GM23338 (cell line): Measurements from ENCODE around the gene LCLAT1. TPM values are rescaled to one million over a fixed set of nuclear protein-coding genes. Genes with fewer than 3 reads are reported as not detected.

Experiments used
- ATAC-seq: fragments of 200-7000 bp; cut with Tn5 transposase; 3 replicates; pipeline ENCODE4 v1.9.1; 2020
- DNase-seq: peaks from one replicate; pipeline ENCODE4 v3.0.0-alpha.2; 2015; ENCODE audit warnings: low spot score
- H2AFZ ChIP-seq: fragments of 200-600 bp; sonication (generic); 2 replicates; pipeline ENCODE4 v1.8.0; 2016; ENCODE audit warnings: antibody characterized with exemption, mild to moderate bottlenecking, moderate library complexity
- H3F3A ChIP-seq: fragments of 200-600 bp; sonication (generic); replicated peaks from 2 replicates; pipeline ENCODE4 v1.8.0; 2017; ENCODE audit warnings: antibody characterized with exemption, mixed run types, low read depth
- H3K27ac ChIP-seq: fragments of 200-600 bp; sonication (generic); 2 replicates; pipeline ENCODE4 v1.6.1; 2016; ENCODE audit warnings: low read depth
- H3K27me3 ChIP-seq: fragments of 200-600 bp; sonication (generic); 2 replicates; pipeline ENCODE4 v1.8.0; 2016; ENCODE audit warnings: mild to moderate bottlenecking, mixed run types, moderate library complexity; ENCODE audit not compliant: insufficient read depth
- H3K36me3 ChIP-seq: fragments of 200-600 bp; sonication (generic); 2 replicates; pipeline ENCODE4 v1.8.0; 2016; ENCODE audit warnings: mild to moderate bottlenecking; ENCODE audit not compliant: insufficient read depth
- H3K4me1 ChIP-seq: fragments of 200-600 bp; sonication (generic); 2 replicates; pipeline ENCODE4 v1.8.0; 2016; ENCODE audit warnings: mild to moderate bottlenecking, moderate library complexity; ENCODE audit not compliant: insufficient read depth
- H3K4me2 ChIP-seq: fragments of 200-600 bp; sonication (generic); 2 replicates; pipeline ENCODE4 v1.7.1; 2017; ENCODE audit warnings: mixed run types
- H3K4me3 ChIP-seq: fragments of 200-600 bp; sonication (generic); 2 replicates; pipeline ENCODE4 v1.6.1; 2016; ENCODE audit warnings: mixed run types
- H3K79me2 ChIP-seq: fragments of 200-600 bp; sonication (generic); replicated peaks from 2 replicates; pipeline ENCODE4 v1.8.0; 2017; ENCODE audit warnings: mild to moderate bottlenecking; ENCODE audit not compliant: insufficient read depth
- H3K9me2 ChIP-seq: fragments of 200-600 bp; sonication (generic); 2 replicates; pipeline ENCODE4 v1.8.0; 2017; ENCODE audit not compliant: insufficient read depth
- H4K20me1 ChIP-seq: fragments of 200-600 bp; sonication (generic); replicated peaks from 2 replicates; pipeline ENCODE4 v1.8.0; 2017; ENCODE audit warnings: mild to moderate bottlenecking; ENCODE audit not compliant: insufficient read depth
- H3K27ac Mint-ChIP-seq: 2 replicates; pipeline ENCODE4 v1.8.0; 2020; ENCODE audit warnings: inconsistent platforms, mild to moderate bottlenecking, moderate library complexity, mixed read lengths
- H3K27me3 Mint-ChIP-seq: 3 replicates; pipeline ENCODE4 v1.8.0; 2022; ENCODE audit warnings: low read depth, mild to moderate bottlenecking, moderate library complexity, mixed read lengths, inconsistent platforms; ENCODE audit not compliant: insufficient read depth, poor library complexity
- H3K36me3 Mint-ChIP-seq: 3 replicates; pipeline ENCODE4 v1.8.0; 2021; ENCODE audit warnings: low read depth, mild to moderate bottlenecking, inconsistent platforms, moderate library complexity, mixed read lengths
- H3K4me1 Mint-ChIP-seq: 3 replicates; pipeline ENCODE4 v1.8.0; 2020; ENCODE audit warnings: mild to moderate bottlenecking, inconsistent platforms, mixed read lengths
- H3K4me3 Mint-ChIP-seq: 3 replicates; pipeline ENCODE4 v1.8.0; 2021; ENCODE audit warnings: moderate library complexity, mild to moderate bottlenecking, inconsistent platforms, mixed read lengths
- H3K9me3 Mint-ChIP-seq: 3 replicates; pipeline ENCODE4 v1.8.0; 2020; ENCODE audit warnings: moderate library complexity, mild to moderate bottlenecking, inconsistent platforms, mixed read lengths
- CREB1 ChIP-seq: fragments of 250-450 bp; sonication (Bioruptor Pico); IDR thresholded peaks from 2 replicates; pipeline ENCODE4 v1.5.0; 2020; ENCODE audit warnings: low read depth, mild to moderate bottlenecking, moderate library complexity
- CTCF ChIP-seq, 2 experiments: fragments of 200-600 bp in 1 of 2; sonication (generic) in 1 of 2; conservative IDR thresholded peaks; 2 replicates each; pipeline versions ENCODE4 v1.5.1 to v1.6.1; 2016 to 2017; ENCODE audit warnings: antibody characterized with exemption in 2 of 2, low read depth in 2 of 2, mild to moderate bottlenecking in 2 of 2, moderate library complexity in 1 of 2
- EZH2 ChIP-seq: fragments of 200-600 bp; sonication (generic); IDR thresholded peaks from one replicate; pipeline ENCODE4 v1.8.0; 2017; ENCODE audit warnings: antibody characterized with exemption, mild to moderate bottlenecking, low read depth; ENCODE audit not compliant: unreplicated experiment
- EZH2phosphoT487 ChIP-seq: fragments of 200-600 bp; sonication (generic); IDR thresholded peaks from one replicate; pipeline ENCODE4 v1.8.1; 2018; ENCODE audit warnings: antibody characterized with exemption; ENCODE audit not compliant: unreplicated experiment
- POLR2AphosphoS5 ChIP-seq: IDR thresholded peaks from 2 replicates; pipeline ENCODE4 v1.6.1; 2016; ENCODE audit warnings: antibody characterized with exemption, low read depth
- REST ChIP-seq: IDR thresholded peaks from one replicate; pipeline ENCODE4 v1.6.1; 2018; ENCODE audit warnings: antibody characterized with exemption; ENCODE audit not compliant: unreplicated experiment
- STAT1 ChIP-seq: IDR thresholded peaks from one replicate; pipeline ENCODE4 v1.6.1; 2016; ENCODE audit warnings: antibody characterized with exemption; ENCODE audit not compliant: unreplicated experiment
- ZNF114 ChIP-seq: fragments of 250-450 bp; sonication (Bioruptor Pico); IDR thresholded peaks from 2 replicates; pipeline ENCODE4 v1.5.0; 2020; ENCODE audit warnings: mild to moderate bottlenecking, moderate library complexity
- ZNF331 ChIP-seq: fragments of 250-450 bp; sonication (Bioruptor Pico); IDR thresholded peaks from 2 replicates; pipeline ENCODE4 v1.5.0; 2020; ENCODE audit warnings: low read depth, mild to moderate bottlenecking, moderate library complexity
- polyA plus RNA-seq: library from polyadenylated mRNA; unstranded; fragments of >200 nt; fragmentation: Nextera tagmentation; extraction: Ambion mirVana; gene quantifications from 2 replicates; pipeline ENCODE4 v1.2.1, GENCODE V29; 2016
- total RNA-seq: library from RNA; depleted of rRNA; stranded (reverse); fragments of >200 nt; shearing (Covaris generic); gene quantifications from 2 replicates; pipeline ENCODE4 v1.2.3, GENCODE V29; 2014

Gene LCLAT1
- total and polyA plus RNA-seq, 2 experiments from 2014 or later, result 11.5 to 30.1 TPM

- no peak for TF ChIP-seq REST
- TF ChIP-seq CTCF (conservative IDR thresholded peaks at IDR 0.05; ENCODE audit: low read depth in 2 of 2), result no peak
- no peak for TF ChIP-seq STAT1
- TF ChIP-seq CREB1, result no peak
- TF ChIP-seq EZH2phosphoT487, result no peak
- TF ChIP-seq EZH2, result no peak
- TF ChIP-seq ZNF331 (CRISPR knock-in tag), result no peak
- TF ChIP-seq POLR2AphosphoS5, result no peak
- no peak for TF ChIP-seq ZNF114
These were observed 2.8 kb upstream of the LCLAT1 start (continued) for GRCh38 chr2:30444273-30444672.

- Histone ChIP-seq H3K4me3 (no peak overlapping the region), H3K27ac (no peak overlapping the region), H3K4me2 (no peak overlapping the region), H2AFZ (no peak overlapping the region), H3K4me1 (no peaks in the 10 kb centered on the region; the same call in 1 of the 2 replicates), H3K27me3 (peaks cover 14% of the 10 kb centered on the region), H3K9me2 (no peaks in the 10 kb centered on the region), H4K20me1 (peaks cover 18% of the 10 kb centered on the region), H3K79me2 (peaks cover 31% of the 10 kb centered on the region), H3K36me3 (no peaks in the 10 kb centered on the region), H3F3A (no peaks in the 10 kb centered on the region)
- TF ChIP-seq STAT1 (no peak), CTCF (conservative IDR thresholded peaks at IDR 0.05; ENCODE audit: low read depth in 2 of 2) (no peak), CREB1 (no peak)
- Mint-ChIP-seq H3K27me3 (peaks cover 7% of the 10 kb centered on the region), H3K36me3 (no peaks in the 10 kb centered on the region), H3K27ac (no peak overlapping the region), H3K4me1 (peaks cover 15% of the 10 kb centered on the region), H3K9me3 (no peaks in the 10 kb centered on the region; the same call in 2 of the 3 replicates), H3K4me3 (no peak overlapping the region)
- DNase-seq (no peak), ATAC-seq (no peak)
These were observed 1.7 kb upstream of the LCLAT1 start for GRCh38 chr2:30445266-30445821.
